B cell (primary cell): ENCODE data around the gene ANGPT4. TPM values are rescaled to one million over a fixed set of nuclear protein-coding genes. Genes with fewer than 3 reads are reported as not detected.

ENCODE experiments used
- ATAC-seq: fragments of 200-7000 bp; cut with Tn5 transposase; one replicate; pipeline ENCODE4 v1.10.0; 2021; ENCODE audit warnings: low read depth, mild to moderate bottlenecking, moderate number of reproducible peaks, moderate library complexity
- CTCF ChIA-PET: fragments of 350-600 bp; sonication (Branson Sonifier 250); formaldehyde crosslinking; loops from one replicate; lab custom pipeline; 2021; ENCODE audit warnings: antibody characterized with exemption, inconsistent platforms; lab: Charles Lee
- POLR2A ChIA-PET: fragments of 350-600 bp; sonication (Branson Sonifier 250); formaldehyde crosslinking; loops from one replicate; lab custom pipeline; 2021; ENCODE audit warnings: antibody characterized with exemption; lab: Charles Lee
- DNase-seq: peaks from one replicate; pipeline ENCODE4 v3.0.0; 2013
- H2AFZ ChIP-seq: 2 replicates; pipeline ENCODE4 v1.6.1; 2012; ENCODE audit warnings: mild to moderate bottlenecking, low read depth, low read length; ENCODE audit not compliant: insufficient read depth, poor library complexity, severe bottlenecking
- H3K27ac ChIP-seq, 2 donors: 1 replicate in 1 of 2; 2 replicates in 1 of 2; pipeline ENCODE4 v1.5.1; 2012 to 2013; ENCODE audit warnings: low read length in 2 of 2, mild to moderate bottlenecking in 2 of 2, moderate library complexity in 1 of 2
- H3K27me3 ChIP-seq, 4 experiments: fragments of 200-600 bp in 1 of 4; sonication (generic) in 1 of 4; replicated peaks in 1 of 4; 1 replicate in 2 of 4; 2 replicates in 2 of 4; pipeline versions ENCODE4 v1.6.1 to v1.7.0; 2013 to 2016; ENCODE audit warnings: low read length in 3 of 4, mild to moderate bottlenecking in 2 of 4, mixed read lengths in 1 of 4, moderate library complexity in 1 of 4; ENCODE audit not compliant: insufficient read depth in 4 of 4, control insufficient read depth in 3 of 4; ENCODE audit errors: control extremely low read depth in 1 of 4
- H3K36me3 ChIP-seq, 2 experiments: replicated peaks in 1 of 2; 1 replicate in 1 of 2; 2 replicates in 1 of 2; pipeline versions ENCODE4 v1.6.1 to v1.7.1; 2013; ENCODE audit warnings: low read length in 1 of 2; ENCODE audit not compliant: insufficient read depth in 2 of 2, control insufficient read depth in 1 of 2; ENCODE audit errors: control extremely low read depth in 1 of 2, extremely low read depth in 1 of 2
- H3K4me1 ChIP-seq, 2 donors: fragments of 200-600 bp in 1 of 2; sonication (generic) in 1 of 2; 1 replicate in 1 of 2; 2 replicates in 1 of 2; pipeline versions ENCODE4 v1.5.1 to v1.6.1; 2013 to 2017; ENCODE audit warnings: low read length in 2 of 2; ENCODE audit not compliant: control insufficient read depth in 2 of 2, insufficient read depth in 2 of 2
- H3K4me2 ChIP-seq: replicated peaks from 2 replicates; pipeline ENCODE3; 2012; ENCODE audit warnings: mild to moderate bottlenecking, low read depth, low read length; ENCODE audit not compliant: poor library complexity, severe bottlenecking
- H3K4me3 ChIP-seq, 5 experiments: fragments of 200-600 bp in 1 of 5; sonication (generic) in 1 of 5; 1 replicate in 3 of 5; 2 replicates in 2 of 5; pipeline versions ENCODE4 v1.5.1 to v1.7.0; 2011 to 2016; ENCODE audit warnings: low read length in 4 of 5, mild to moderate bottlenecking in 4 of 5, low read depth in 2 of 5, control low read depth in 1 of 5, moderate library complexity in 1 of 5; ENCODE audit not compliant: insufficient read depth in 1 of 5; ENCODE audit errors: control extremely low read depth in 1 of 5, extremely low read depth in 1 of 5
- H3K79me2 ChIP-seq: fragments of 200-600 bp; sonication (generic); one replicate; pipeline ENCODE4 v1.6.0; 2016; ENCODE audit warnings: low read length; ENCODE audit not compliant: control insufficient read depth, insufficient read depth
- H3K9ac ChIP-seq: fragments of 200-600 bp; sonication (generic); 2 replicates; pipeline ENCODE4 v1.6.1; 2017; ENCODE audit warnings: mild to moderate bottlenecking, low read length, moderate library complexity
- H3K9me3 ChIP-seq, 3 donors: one replicate each; pipeline versions ENCODE4 v1.6.1 to v1.7.1; 2013; ENCODE audit warnings: low read length in 2 of 3; ENCODE audit not compliant: control insufficient read depth in 2 of 3, insufficient read depth in 1 of 3; ENCODE audit errors: control extremely low read depth in 1 of 3
- H4K20me1 ChIP-seq: 2 replicates; pipeline ENCODE4 v1.6.0; 2012; ENCODE audit warnings: mild to moderate bottlenecking, low read length; ENCODE audit not compliant: insufficient read depth, control insufficient read depth, poor library complexity, severe bottlenecking
- H3K27ac Mint-ChIP-seq: one replicate; pipeline ENCODE4 v1.8.0; 2021; ENCODE audit warnings: mixed read lengths
- H3K27me3 Mint-ChIP-seq: one replicate; pipeline ENCODE4 v1.8.0; 2021; ENCODE audit warnings: mixed read lengths
- H3K4me1 Mint-ChIP-seq: one replicate; pipeline ENCODE4 v1.8.0; 2021; ENCODE audit warnings: mixed read lengths
- H3K4me3 Mint-ChIP-seq: one replicate; pipeline ENCODE4 v1.8.0; 2021; ENCODE audit warnings: mixed read lengths
- H3K9me3 Mint-ChIP-seq: one replicate; pipeline ENCODE4 v1.8.0; 2022; ENCODE audit warnings: mixed read lengths; ENCODE audit not compliant: insufficient read depth
- CTCF ChIP-seq: fragments of 200-600 bp; IDR thresholded peaks from one replicate; pipeline ENCODE4 v1.8.0; 2022; ENCODE audit warnings: antibody characterized with exemption, mild to moderate bottlenecking
- EZH2 ChIP-seq: IDR thresholded peaks from 2 replicates; pipeline ENCODE4 v1.6.1; 2012; ENCODE audit warnings: borderline replicate concordance, low read depth, mild to moderate bottlenecking, moderate library complexity, low read length; ENCODE audit not compliant: insufficient read depth, poor library complexity, severe bottlenecking
- WGBS: methylation state at CpG from one replicate; pipeline ENCODE4 v1.1.5; 2013; ENCODE audit warnings: missing lambda C conversion rate; ENCODE audit not compliant: insufficient coverage; 5-methylcytosine and 5-hydroxymethylcytosine counted together
- intact Hi-C: fragments of 100-400 bp; cut with micrococcal nuclease; formaldehyde crosslinking; loops from one replicate; pipeline ENCODE4 v1.10.0; 2022
- polyA plus RNA-seq: library from polyadenylated mRNA; depleted of rRNA; stranded (reverse); fragments of >200 nt; gene quantifications from 2 replicates; pipeline ENCODE4 v1.2.3, GENCODE V29; 2012
- total RNA-seq, 2 donors: library from RNA; stranded (reverse); fragments of 120-200 nt in 1 of 2; gene quantifications; 1 replicate in 1 of 2; 2 replicates in 1 of 2; pipeline versions ENCODE4 v1.2.3 to v1.2.4, GENCODE V29; 2013 to 2022

Gene ANGPT4
- total and polyA plus RNA-seq, 2 donors (not counting 1 experiment from before 2014, with no cell fraction given): not detected

GRCh38 chr20:910870-911770 lies 5.0 kb downstream of the ANGPT4 start:
- Mint-ChIP-seq H3K4me1 (peaks cover 5% of the 10 kb centered on the region), H3K9me3 (no peaks in the 10 kb centered on the region), H3K27ac (no peak overlapping the region), H3K27me3 (peaks cover 27% of the 10 kb centered on the region), H3K4me3 (no peak overlapping the region)
- Histone ChIP-seq H3K9ac (no peak overlapping the region), H3K4me1 (peaks cover under 1% of the 10 kb centered on the region in 2 donors), H3K79me2 (no peaks in the 10 kb centered on the region), H3K4me3 (no peak overlapping the region), H2AFZ (no peak overlapping the region), H3K9me3 (no peaks in the 10 kb centered on the region), H3K27me3 (peaks cover 0 to 11% (median 0%) of the 10 kb centered on the region in 4 experiments), H3K27ac (no peak overlapping the region), H3K4me2 (no peak overlapping the region), H4K20me1 (no peaks in the 10 kb centered on the region), H3K36me3 (no peaks in the 10 kb centered on the region)
- no peak for TF ChIP-seq EZH2
- no peak for TF ChIP-seq CTCF
- intact Hi-C loops: no loop called here
- POLR2A ChIA-PET: no interaction called here
- no peak for DNase-seq
- 92% methylated on average over 12 of the region's 12 CpGs for WGBS
- ATAC-seq: no peak
- CTCF ChIA-PET: interaction anchor here (0.6 to 1.1 kb wide), 4 partner anchors 27 to 136 kb away, joined by 3 to 7 read pairs (median 3); no protein-coding TSS in a partner anchor
